ENCODE data around the gene THRB.
"Not testable (repeated sequence)": the region's sequence is repeated elsewhere in the genome, so short reads cannot be mapped to it uniquely, and the experiment has no call there.

Gene THRB

DNA sequence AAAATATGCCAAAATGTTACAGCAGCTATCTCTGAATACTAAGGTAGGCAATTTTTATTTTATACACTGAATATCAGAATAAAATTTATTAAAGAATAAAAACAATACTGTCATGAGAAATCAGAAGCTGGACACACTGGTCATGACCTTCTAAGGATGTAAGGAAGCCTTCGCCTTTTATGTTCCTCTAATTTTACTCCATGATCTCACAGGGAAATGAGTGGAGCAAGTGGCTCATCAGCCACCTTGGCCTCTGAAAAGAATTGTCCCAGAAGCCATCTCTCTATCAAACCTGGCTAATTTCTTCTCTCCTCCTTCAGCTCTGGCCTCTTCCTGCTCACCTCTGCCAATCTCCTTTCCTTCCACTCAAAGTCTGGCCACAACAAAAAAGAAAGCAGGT, 48.6 kb downstream of the THRB start:
- DNase-seq, result no peak

GRCh38 chr3:24443476-24443875, 51.2 kb downstream of the THRB start:
- DNase-seq, result no peak

GRCh38 chr3:24440760-24441464, 53.7 kb downstream of the THRB start:
- DNase-seq, result no peak

DNA sequence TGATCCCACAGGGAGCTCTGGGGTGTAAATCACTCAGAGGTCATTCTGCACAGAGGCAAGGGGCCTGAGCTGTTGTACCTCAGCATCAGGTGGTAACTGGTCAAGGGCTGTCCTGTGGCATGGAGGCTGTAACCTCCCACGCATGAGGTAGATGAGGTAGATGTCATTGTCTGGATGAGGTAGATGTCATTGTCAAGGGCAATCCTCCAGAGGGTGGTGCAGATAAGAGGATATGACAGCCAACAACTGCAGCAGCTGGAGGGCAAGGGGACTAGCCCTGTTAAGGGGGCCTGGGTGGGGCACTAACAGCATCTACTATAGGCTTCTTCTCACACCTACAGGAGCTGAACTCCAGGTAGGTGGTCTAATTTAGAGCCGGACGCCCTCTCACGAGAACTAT, 55.6 kb downstream of the THRB start:
- no peak for DNase-seq

DNA sequence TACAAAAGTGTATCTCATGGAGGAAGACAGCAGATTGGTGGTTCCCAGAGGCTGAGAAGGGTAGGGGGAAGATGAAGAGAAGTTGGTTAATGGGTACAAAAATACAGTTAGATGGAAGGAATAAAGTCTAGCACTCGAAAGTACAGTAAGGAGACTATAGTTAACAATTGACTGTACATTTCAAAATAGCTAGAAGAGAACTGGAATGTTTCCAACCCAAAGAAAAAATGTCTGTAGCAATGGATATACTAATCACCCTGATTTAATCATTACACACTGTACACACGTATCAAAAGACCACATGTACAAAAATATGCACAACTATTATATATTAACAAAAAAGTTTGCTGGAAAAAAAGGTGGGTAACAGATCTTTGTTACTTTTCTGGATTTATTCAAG, 57.3 kb downstream of the THRB start:
- DNase-seq, result no peak

DNA sequence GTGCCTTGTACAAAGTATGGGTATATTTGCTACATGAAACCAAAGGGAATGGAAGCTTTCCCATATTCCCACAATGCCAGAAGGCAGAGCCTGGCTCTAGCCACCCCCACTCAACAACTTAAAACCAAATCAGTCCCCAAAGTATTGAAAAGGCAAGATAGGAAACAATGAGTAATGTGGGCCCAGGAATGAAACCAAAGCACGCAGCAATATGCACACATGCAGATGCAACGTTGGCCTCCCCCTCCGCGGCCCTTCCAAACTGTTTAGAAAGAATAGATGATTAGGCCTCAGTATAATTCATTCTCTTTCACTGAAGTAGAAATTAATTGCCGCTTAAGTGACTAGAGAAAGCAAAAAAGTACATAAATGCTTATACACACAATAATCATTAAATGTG, 59.1 kb downstream of the THRB start:
- DNase-seq, result no peak

DNA sequence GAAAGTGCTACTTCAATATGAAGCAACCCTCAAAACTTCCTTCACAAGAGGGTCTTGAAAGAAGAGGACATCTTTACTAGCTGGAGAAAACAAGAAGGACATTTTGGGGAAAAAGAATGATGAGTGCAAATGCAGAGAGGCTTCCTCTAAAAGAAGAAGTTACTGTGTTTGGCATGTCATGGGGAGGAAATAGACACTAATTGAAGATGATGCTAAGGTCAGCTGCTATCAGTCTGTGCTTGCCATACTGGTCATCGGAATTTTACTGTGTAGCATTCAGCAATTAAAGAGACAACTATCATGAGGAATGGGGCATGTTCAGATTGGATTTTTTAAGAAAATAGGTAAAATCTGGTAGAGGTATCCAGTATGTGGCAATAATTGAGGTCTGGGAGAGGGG, 60.0 kb downstream of the THRB start:
- no peak for DNase-seq

DNA sequence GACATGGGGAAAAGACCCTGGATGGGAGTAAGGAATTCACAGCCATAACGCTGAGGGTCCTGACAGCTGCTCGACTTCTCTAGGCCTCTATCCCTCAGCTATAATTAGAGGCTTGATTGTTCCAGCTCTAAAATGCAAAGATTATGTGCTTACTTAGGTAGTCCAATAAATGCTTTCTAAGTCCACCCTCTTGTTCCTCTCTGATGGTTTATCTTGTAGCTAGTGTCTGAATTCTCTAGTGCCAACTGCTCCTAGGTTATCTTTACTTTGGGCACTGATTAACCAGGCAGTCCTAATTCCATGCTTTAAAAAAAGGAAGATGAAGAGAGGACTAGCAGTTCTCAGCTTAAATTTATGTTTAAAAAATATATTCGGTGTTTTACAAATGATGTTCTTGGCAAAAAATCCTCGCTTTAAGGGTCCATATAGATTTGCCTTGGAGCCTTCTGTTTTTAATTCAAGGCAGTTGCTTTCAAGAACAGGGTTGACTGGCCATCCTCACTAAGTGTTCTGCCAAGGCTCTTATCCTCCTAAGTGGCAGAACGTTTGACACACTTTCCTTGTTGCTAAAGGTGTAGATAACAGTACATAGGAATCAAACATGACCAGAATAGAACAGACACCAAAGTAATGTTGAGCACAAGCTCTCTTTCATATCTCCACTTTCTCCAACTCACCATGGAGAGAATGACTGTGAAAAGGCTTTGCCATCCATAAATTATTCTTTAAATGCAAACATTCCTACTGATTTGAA, 60.6 kb downstream of the THRB start:
- no peak for DNase-seq

GRCh38 chr3:24432989-24433388, 61.7 kb downstream of the THRB start:
- DNase-seq, result no peak

- DNase-seq, result no peak
Measured at GRCh38 chr3:24428481-24428880, 66.2 kb downstream of the THRB start.

DNA sequence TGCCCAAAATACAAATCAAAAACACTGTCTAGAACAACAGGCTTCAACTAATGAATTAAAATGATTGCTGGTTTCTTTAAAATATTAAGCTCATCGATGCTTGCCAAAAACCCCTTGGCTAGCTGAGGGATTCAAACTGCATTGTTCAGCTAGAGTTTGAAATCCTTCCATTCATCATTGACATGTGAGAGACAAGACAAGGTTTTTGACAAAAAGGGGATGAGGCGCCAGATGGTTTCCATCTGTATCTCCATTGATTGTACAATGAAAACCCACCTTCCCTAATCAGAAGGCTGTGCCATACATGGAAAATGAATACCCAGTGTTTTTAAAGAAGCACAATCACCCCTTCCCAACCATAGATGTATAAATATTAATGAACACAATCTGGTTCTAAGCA, 67.8 kb downstream of the THRB start:
- no peak for DNase-seq

GRCh38 chr3:24420829-24421228, 73.8 kb downstream of the THRB start:
- DNase-seq, result not testable (repeated sequence)

- no peak for DNase-seq
Measured at GRCh38 chr3:24420224-24420623, 74.4 kb downstream of the THRB start.

DNA sequence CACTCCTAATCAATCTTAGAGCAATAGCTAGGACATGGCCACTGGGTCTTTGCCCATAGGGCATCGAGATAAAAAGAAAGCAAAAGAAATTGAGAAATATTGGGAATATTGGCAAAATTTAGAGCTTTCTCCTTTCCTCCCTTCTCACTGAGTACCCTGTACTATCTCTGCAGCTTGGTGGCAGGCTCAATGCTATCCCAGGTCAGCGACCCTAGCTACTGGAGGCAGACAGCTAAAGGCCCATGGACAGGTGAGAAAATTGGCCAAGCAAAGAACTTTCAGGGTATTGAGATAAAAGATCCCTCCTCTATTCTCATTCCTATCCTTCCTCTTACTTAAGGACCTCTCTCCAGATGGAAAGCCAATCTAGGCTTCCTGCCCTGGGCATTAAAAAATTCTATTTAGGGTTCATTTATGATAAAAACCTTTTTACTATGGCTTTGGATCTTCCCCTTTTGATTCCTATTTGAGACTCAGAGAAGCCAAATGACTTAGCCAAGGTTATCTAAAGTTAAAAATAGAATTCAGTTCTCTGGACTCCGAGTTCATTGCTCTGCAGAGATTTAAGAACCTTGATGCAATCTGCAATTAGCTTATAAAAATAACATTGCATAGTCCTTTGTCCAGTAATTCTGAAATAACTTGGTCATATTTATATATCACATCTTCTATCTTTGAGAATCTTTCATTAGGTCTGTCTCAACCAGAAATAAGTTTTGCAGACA, 75.4 kb downstream of the THRB start:
- no peak for DNase-seq

GRCh38 chr3:24417730-24418129, 76.9 kb downstream of the THRB start:
- no peak for DNase-seq

DNA sequence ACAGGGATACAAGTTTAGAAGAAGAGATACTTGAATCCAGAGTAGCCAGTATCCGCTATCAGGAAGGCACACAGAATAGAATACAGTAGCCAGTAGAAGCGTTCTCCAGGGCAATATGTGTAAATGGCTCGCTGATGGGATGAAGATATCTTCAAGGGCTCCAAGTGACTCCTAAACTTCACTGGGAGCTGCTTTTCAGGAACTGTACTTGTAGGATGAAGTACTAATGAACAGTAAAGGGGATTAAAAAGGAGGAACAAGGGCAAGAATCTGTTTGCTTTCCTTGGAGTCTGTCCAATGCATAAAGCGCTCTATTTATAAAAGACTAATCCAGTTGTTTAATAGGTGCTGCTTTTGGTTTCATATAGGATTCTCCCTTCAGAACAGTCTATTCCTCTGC, 78.4 kb downstream of the THRB start:
- no peak for DNase-seq

- DNase-seq, result no peak
Measured at GRCh38 chr3:24415824-24416223, 78.8 kb downstream of the THRB start.

DNA sequence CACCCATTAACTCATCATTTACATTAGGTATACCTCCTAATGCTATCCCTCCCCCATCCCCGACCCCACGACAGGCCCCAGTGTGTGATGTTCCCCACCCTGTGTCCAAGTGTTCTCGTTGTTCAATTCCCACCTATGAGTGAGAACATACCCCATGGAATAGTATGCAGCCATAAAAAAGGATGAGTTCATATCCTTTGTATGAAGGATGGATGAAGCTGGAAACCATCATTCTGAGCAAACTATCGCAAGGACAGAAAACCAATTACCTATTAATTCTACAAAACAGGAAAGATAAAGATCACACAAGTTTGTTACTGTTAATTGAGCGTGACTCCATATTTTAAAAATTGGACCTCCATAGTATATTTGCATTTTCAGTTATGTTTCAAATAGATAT, 81.0 kb downstream of the THRB start:
- DNase-seq, result not testable (repeated sequence)

DNA sequence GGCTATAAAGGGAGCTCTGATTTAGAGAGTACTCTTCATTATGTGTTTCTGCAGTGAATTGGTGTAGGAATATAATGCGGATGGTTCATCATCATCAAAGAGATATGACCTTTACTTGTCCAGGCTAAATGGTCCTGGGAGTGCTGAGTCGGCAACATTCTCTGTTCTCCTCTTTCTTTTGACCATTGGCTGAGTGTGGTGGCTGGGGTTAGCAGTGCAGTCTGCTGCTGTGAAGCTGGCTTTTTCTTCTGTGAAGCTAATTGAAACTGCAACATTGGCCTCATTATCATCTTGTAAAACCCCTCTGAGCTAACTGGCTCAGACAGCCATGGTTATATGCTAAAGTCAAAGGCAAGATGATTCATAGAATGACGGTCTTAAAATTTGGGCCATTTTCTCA, 83.8 kb downstream of the THRB start:
- no peak for DNase-seq

GRCh38 chr3:24407980-24408680, 86.5 kb downstream of the THRB start:
- no peak for DNase-seq

DNA sequence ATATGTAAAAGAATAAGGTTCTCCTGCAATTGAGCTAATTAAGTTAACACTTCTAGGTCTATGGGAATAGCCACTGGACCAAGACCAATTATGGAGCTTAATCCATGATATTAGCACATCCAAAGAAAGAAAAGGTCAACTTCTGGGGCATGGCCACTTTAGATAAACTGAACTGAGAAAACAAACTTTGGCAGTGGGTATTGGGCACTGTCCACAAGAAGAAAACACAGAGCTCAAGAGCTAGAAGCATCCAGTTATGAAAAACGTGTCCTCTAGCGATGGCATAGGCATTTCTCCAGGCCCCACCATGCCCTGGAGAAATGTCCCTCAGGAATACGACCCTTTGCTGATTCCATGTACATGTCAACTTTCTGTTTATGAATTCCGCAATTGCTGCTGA, 87.8 kb downstream of the THRB start:
- DNase-seq, result no peak

- DNase-seq, result no peak
Measured at GRCh38 chr3:24405057-24405456, 89.6 kb downstream of the THRB start.

DNA sequence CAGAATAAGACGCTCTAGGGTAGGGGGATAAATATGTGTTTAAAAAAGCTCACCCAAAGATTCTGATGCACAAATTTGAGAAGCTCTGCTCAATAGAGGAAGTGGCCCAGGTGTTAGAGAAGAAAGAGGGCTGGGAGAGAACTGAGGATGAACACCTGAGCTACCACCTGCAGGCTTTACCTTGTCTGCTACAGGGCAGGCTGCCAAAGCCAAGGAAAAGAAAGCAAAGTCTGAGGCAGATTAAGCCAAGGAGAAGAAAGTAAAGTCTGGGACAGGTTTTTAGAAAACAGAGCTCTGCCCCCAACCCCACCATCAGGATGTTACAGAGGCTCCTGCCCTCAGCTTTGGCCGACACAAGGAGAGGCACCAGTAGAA, 92.9 kb downstream of the THRB start:
- no peak for DNase-seq
